Metanephros (tissue), 2 donors: ENCODE measurements around the gene CXCL5. TPM values are rescaled to one million over a fixed set of nuclear protein-coding genes. Genes with fewer than 3 reads are reported as not detected.

Source experiments
- small RNA-seq: library from RNA; depleted of rRNA; stranded (forward); fragments of <200 nt; gene quantifications from one replicate; pipeline ENCODE3, GENCODE V24; 2014; ENCODE audit warnings: low replicate concordance
- total RNA-seq: library from RNA; depleted of rRNA; stranded (reverse); fragments of >200 nt; gene quantifications from one replicate; pipeline ENCODE4 v1.2.3, GENCODE V29; 2014

CXCL5 gene
- 0.12 TPM for total RNA-seq

DNA sequence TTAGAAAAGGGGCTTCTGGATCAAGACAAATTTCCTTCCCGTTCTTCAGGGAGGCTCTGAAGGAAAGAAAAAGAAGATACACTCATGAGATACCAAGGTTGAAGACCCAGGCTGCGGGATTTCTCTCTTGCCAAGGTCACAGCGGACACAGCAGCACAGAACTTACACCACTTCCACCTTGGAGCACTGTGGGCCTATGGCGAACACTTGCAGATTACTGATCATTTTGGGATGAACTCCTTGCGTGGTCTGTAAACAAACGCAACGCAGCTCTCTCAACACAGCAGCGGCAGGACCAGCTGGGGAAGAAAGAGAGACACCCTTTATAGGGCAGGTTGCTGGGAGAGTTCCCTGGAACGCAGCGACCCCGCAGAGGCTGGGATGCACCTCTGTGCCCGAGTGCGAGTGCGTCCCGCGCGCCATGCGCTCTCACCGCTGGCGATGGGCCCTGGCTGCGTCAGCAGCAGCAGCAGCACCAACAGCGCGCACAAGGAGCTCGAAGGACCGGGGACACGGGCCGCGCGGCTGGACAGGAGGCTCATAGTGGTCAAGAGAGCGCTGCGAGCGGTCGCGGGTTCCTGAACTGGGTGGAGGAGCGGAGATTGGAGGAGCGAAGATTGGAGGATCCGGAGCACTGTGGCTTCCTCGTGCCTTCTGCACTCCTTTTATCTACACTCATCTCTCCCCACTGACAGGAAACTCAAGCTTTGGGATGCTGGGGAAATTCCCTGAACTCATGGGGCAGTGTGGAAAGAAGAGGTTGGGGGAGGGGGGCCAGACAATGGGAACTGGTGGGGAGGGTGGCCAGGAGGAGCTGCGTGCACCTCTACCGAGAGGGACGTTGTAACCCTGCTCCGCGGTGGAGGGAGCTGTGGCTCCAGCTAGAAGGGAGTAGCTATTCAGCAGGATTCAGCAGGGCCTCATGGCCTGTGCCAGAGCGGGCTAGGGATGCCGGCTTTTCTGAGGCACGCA is at the start of gene CXCL5:
Gene CXCL5 (minus strand): TSS at position 638 of the 972 bp plus-strand sequence. CDS start 96 bp downstream, at position 542.

DNA sequence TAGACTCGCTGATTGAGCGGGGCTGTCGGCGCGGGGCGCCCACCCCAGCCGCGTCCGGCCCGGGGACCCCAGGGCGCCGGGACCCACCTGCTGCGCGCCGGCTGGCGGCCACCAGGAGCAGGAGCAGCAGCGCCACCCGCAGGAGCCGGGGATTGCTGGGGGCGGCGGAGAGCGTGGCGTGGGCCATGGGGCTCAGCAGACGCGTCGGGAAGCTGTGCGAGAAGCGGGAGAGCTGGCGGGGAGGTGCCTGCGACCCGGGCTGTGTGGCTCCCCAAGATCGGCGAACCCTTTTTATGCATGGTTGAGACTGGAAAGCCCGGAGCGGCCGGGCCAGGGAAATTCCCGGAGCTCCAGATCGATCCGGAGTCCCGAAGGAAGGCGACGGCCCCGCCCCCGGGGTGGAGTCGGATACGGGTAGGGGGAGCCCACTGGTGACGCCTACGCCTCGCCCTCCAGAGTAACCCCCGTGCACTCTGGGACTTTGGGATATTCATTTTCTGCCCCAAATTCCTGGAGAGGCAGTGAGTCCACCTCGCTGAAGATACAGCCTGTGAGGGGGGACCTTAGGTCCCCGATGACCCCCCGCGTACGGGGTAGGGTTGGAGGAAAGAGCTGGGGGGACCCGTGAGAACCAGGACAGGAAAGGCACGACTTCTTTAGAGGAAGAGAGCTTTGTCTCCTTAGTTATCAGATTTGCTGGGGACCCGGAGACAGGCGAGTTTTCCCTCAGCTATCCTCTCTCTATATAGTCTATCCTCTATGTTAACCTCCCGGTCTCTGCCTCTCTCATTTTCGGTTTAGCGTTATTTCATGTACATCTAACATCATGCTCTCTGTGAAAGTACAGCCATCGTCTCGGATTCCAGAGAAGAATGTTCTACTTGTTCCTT is 40.2 kb upstream of the CXCL5 start, which contains the start of gene CXCL3:
Gene CXCL3 (minus strand): TSS at position 265 of the 890 bp plus-strand sequence. CDS start 78 bp downstream, at position 187.

GRCh38 chr4:73988061-73988460 is 10.4 kb downstream of the CXCL5 start, which contains the start of gene PPBP:
TSS of gene PPBP (minus strand) at chr4:73988190. CDS start at chr4:73988103, 87 bp downstream.

Small RNA genes within 50 kb of the gene (small RNA-seq; reads per million reads assigned to genes)
- not detected for gene RN7SL218P

Other genes starting within 250 kb of the CXCL5 start
- gene CXCL6, start 162.0 kb downstream of the CXCL5 start, total RNA-seq, result 1.2 TPM
- not detected for gene PF4V1, start 145.4 kb downstream of the CXCL5 start, total RNA-seq
- gene CXCL1, start 129.3 kb downstream of the CXCL5 start, total RNA-seq, result 5.9 TPM
- gene PF4, start 16.6 kb downstream of the CXCL5 start, total RNA-seq, result 6.8 TPM
- gene PPBP, start 10.5 kb downstream of the CXCL5 start, total RNA-seq, result 26.9 TPM
- gene CXCL3, start 40.0 kb upstream of the CXCL5 start, total RNA-seq, result 2.6 TPM
- 13.4 TPM for gene CXCL2, start 100.5 kb upstream of the CXCL5 start, total RNA-seq
- 25.3 TPM for gene MTHFD2L, start 159.4 kb upstream of the CXCL5 start, total RNA-seq